Gastroesophageal sphincter (tissue), 4 donors: ENCODE data around the gene NEK11. TPM values are rescaled to one million over a fixed set of nuclear protein-coding genes. Genes with fewer than 3 reads are reported as not detected.
"Not testable (repeated sequence)": the region's sequence is repeated elsewhere in the genome, so short reads cannot be mapped to it uniquely, and the experiment has no call there.

ENCODE experiments used
- ATAC-seq: fragments of 150-250 bp; one replicate; pipeline ENCODE4 v1.9.1; 2016; ENCODE audit warnings: mild to moderate bottlenecking, moderate library complexity
- H3K27ac ChIP-seq, 4 donors: fragments of 200-600 bp; sonication (generic) in 3 of 4; 1 replicate in 3 of 4; 2 replicates in 1 of 4; pipeline ENCODE4 v1.5.1; 2016 to 2019
- H3K27me3 ChIP-seq: fragments of 200-600 bp; sonication (generic); one replicate; pipeline ENCODE4 v1.5.1; 2019
- H3K36me3 ChIP-seq, 2 donors: fragments of 200-600 bp; sonication (generic); one replicate each; pipeline ENCODE4 v1.5.1; 2019; ENCODE audit warnings: control low read depth in 1 of 2
- H3K4me1 ChIP-seq, 3 donors: fragments of 200-600 bp; sonication (generic); 1 replicate in 2 of 3; 2 replicates in 1 of 3; pipeline ENCODE4 v1.5.1; 2016 to 2019; ENCODE audit warnings: control low read depth in 2 of 3
- H3K4me3 ChIP-seq, 2 donors: fragments of 200-600 bp; sonication (generic); one replicate each; pipeline ENCODE4 v1.5.1; 2019; ENCODE audit warnings: mild to moderate bottlenecking in 1 of 2, moderate library complexity in 1 of 2
- H3K9me3 ChIP-seq, 3 donors: fragments of 200-600 bp; sonication (generic); one replicate each; pipeline ENCODE4 v1.5.1; 2017 to 2019; ENCODE audit warnings: control low read depth in 2 of 3
- CTCF ChIP-seq, 4 experiments: fragments of 200-600 bp in 2 of 4; fragments of 450-650 bp in 2 of 4; sonication (generic) in 1 of 4; IDR thresholded peaks; one replicate each; pipeline ENCODE4 v1.5.1; 2017 to 2019; ENCODE audit warnings: antibody characterized with exemption in 4 of 4, mild to moderate bottlenecking in 2 of 4, moderate library complexity in 2 of 4
- EP300 ChIP-seq: sonication (generic); formaldehyde crosslinking; IDR thresholded peaks from one replicate; pipeline ENCODE4 v1.6.1; 2017; ENCODE audit warnings: antibody characterized with exemption, mild to moderate bottlenecking
- POLR2A ChIP-seq, 2 donors: fragments of 450-650 bp; IDR thresholded peaks; one replicate each; pipeline ENCODE4 v1.6.1; 2017; ENCODE audit warnings: antibody characterized with exemption in 2 of 2, mild to moderate bottlenecking in 2 of 2, moderate library complexity in 1 of 2
- POLR2AphosphoS5 ChIP-seq: sonication (generic); formaldehyde crosslinking; IDR thresholded peaks from one replicate; pipeline ENCODE4 v1.6.1; 2017; ENCODE audit warnings: antibody characterized with exemption
- WGBS, 2 donors: methylation state at CpG; one replicate each; pipeline ENCODE4 v1.1.5; 2018; ENCODE audit warnings: low coverage in 1 of 2; 5-methylcytosine and 5-hydroxymethylcytosine counted together
- total RNA-seq, 4 donors: library from RNA; depleted of rRNA; stranded (reverse); fragments of >200 nt; gene quantifications; one replicate each; pipeline ENCODE4 v1.1.0, GENCODE V29; 2016

Gene NEK11
- total RNA-seq, 4 donors from 2014 or later = 4.4 to 19.1 (median 6.0) TPM

GRCh38 chr3:131036986-131037385 lies 10.3 kb downstream of the NEK11 start:
- Histone ChIP-seq H3K4me3 (no peak overlapping the region), H3K36me3 (no peaks in the 10 kb centered on the region), H3K9me3 (no peaks in the 10 kb centered on the region), H3K27me3 (no peaks in the 10 kb centered on the region), H3K27ac (no peak overlapping the region), H3K4me1 (no peaks in the 10 kb centered on the region)
- TF ChIP-seq POLR2A (IDR thresholded peaks at IDR 0.05) = no peak
- no peak for TF ChIP-seq EP300
- TF ChIP-seq POLR2AphosphoS5 = no peak
- TF ChIP-seq CTCF (IDR thresholded peaks at IDR 0.05) = no peak
- ATAC-seq = no peak
- 68 to 88% methylated on average over 4 to 5 of the region's 5 CpGs for WGBS, 2 donors

- WGBS, 2 donors = 36 to 81% methylated on average over 2 of the region's 2 CpGs
- Histone ChIP-seq H3K36me3 (no peaks in the 10 kb centered on the region), H3K27me3 (no peaks in the 10 kb centered on the region), H3K9me3 (no peaks in the 10 kb centered on the region), H3K4me1 (no peaks in the 10 kb centered on the region), H3K27ac (no peak overlapping the region), H3K4me3 (no peak overlapping the region)
- no peak for ATAC-seq
- no peak for TF ChIP-seq POLR2AphosphoS5
- TF ChIP-seq POLR2A (IDR thresholded peaks at IDR 0.05) = no peak
- TF ChIP-seq EP300 = no peak
- no peak for TF ChIP-seq CTCF (IDR thresholded peaks at IDR 0.05)
Observed at GRCh38 chr3:131038326-131038725, 11.6 kb downstream of the NEK11 start.

GRCh38 chr3:131042271-131042985 lies 15.8 kb downstream of the NEK11 start:
- ATAC-seq, H3K27me3 ChIP-seq, H3K9me3 ChIP-seq, H3K36me3 ChIP-seq, H3K4me1 ChIP-seq, H3K4me3 ChIP-seq, H3K27ac ChIP-seq: not testable (repeated sequence)
- 100% methylated on average over 1 of the region's 10 CpGs for WGBS, 2 donors

GRCh38 chr3:131047582-131047981 lies 20.9 kb downstream of the NEK11 start:
- Histone ChIP-seq H3K4me3 (no peak overlapping the region), H3K27me3 (no peaks in the 10 kb centered on the region), H3K4me1 (no peaks in the 10 kb centered on the region), H3K36me3 (peaks cover 0 to 8% of the 10 kb centered on the region in 2 donors), H3K9me3 (no peaks in the 10 kb centered on the region), H3K27ac (no peak overlapping the region)
- WGBS, 2 donors = 100% methylated on average over 1 of the region's 2 CpGs; no CpG with 5 or more reads in 1 of the 2 donors
- TF ChIP-seq EP300 = no peak
- TF ChIP-seq POLR2AphosphoS5 = no peak
- TF ChIP-seq CTCF (IDR thresholded peaks at IDR 0.05) = no peak
- TF ChIP-seq POLR2A (IDR thresholded peaks at IDR 0.05) = no peak
- no peak for ATAC-seq

- TF ChIP-seq POLR2AphosphoS5 (no peak), EP300 (no peak)
- no peak overlapping the region for H3K4me3 ChIP-seq
- 81 to 100% methylated on average over 2 to 4 of the region's 7 CpGs for WGBS, 2 donors
- no peaks in the 10 kb centered on the region for H3K27me3 ChIP-seq
- H3K4me1 ChIP-seq = no peaks in the 10 kb centered on the region
- H3K36me3 ChIP-seq = peaks cover 0 to 8% of the 10 kb centered on the region in 2 donors
- no peaks in the 10 kb centered on the region for H3K9me3 ChIP-seq
- H3K27ac ChIP-seq = no peak overlapping the region
- ATAC-seq = no peak
Observed at GRCh38 chr3:131048030-131048429, 21.4 kb downstream of the NEK11 start.

- Histone ChIP-seq H3K9me3 (no peaks in the 10 kb centered on the region), H3K36me3 (peaks cover 0 to 8% of the 10 kb centered on the region in 2 donors), H3K4me1 (no peaks in the 10 kb centered on the region), H3K27me3 (no peaks in the 10 kb centered on the region), H3K4me3 (no peak overlapping the region), H3K27ac (no peak overlapping the region)
- 69 to 73% methylated on average over 3 of the region's 3 CpGs for WGBS, 2 donors
- TF ChIP-seq EP300 = no peak
- no peak for TF ChIP-seq CTCF (IDR thresholded peaks at IDR 0.05)
- TF ChIP-seq POLR2A (IDR thresholded peaks at IDR 0.05) = no peak
- TF ChIP-seq POLR2AphosphoS5 = no peak
- no peak for ATAC-seq
Observed at GRCh38 chr3:131050001-131050400, 23.3 kb downstream of the NEK11 start.
